Sigmoid colon (tissue), 7 donors: ENCODE results near the gene CD300E. TPM values are rescaled to one million over a fixed set of nuclear protein-coding genes. Genes with fewer than 3 reads are reported as not detected.

ENCODE experiments used
- DNase-seq: peaks from one replicate; pipeline ENCODE4 v3.0.0-alpha.2; 2019
- H3K27ac ChIP-seq, 4 donors: fragments of 200-600 bp; sonication (generic); one replicate each; pipeline ENCODE4 v1.5.1; 2016 to 2019; ENCODE audit warnings: mild to moderate bottlenecking in 1 of 4
- H3K27me3 ChIP-seq, 3 donors: fragments of 200-600 bp; sonication (generic); one replicate each; pipeline ENCODE4 v1.5.1; 2019; ENCODE audit warnings: mild to moderate bottlenecking in 1 of 3
- H3K36me3 ChIP-seq, 4 donors: fragments of 200-600 bp; sonication (generic); one replicate each; pipeline ENCODE4 v1.5.1; 2016 to 2019
- H3K4me1 ChIP-seq, 4 donors: fragments of 200-600 bp; sonication (generic); one replicate each; pipeline ENCODE4 v1.5.1; 2017 to 2019
- H3K4me3 ChIP-seq, 4 donors: fragments of 200-600 bp; sonication (generic); one replicate each; pipeline ENCODE4 v1.5.1; 2017 to 2019; ENCODE audit warnings: mild to moderate bottlenecking in 2 of 4, moderate library complexity in 1 of 4
- H3K9me3 ChIP-seq, 4 donors: fragments of 200-600 bp in 3 of 4; sonication (generic) in 3 of 4; one replicate each; pipeline versions ENCODE4 v1.5.1 to v1.6.1; 2013 to 2019
- CTCF ChIP-seq, 4 experiments: fragments of 450-650 bp in 3 of 4; fragments of 200-600 bp in 1 of 4; IDR thresholded peaks; one replicate each; pipeline ENCODE4 v1.5.1; 2016 to 2019; ENCODE audit warnings: antibody characterized with exemption in 4 of 4, mild to moderate bottlenecking in 3 of 4, moderate library complexity in 2 of 4
- EP300 ChIP-seq, 4 donors: sonication (generic); formaldehyde crosslinking; IDR thresholded peaks; one replicate each; pipeline ENCODE4 v1.6.1; 2017; ENCODE audit warnings: antibody characterized with exemption in 4 of 4
- POLR2A ChIP-seq, 2 donors: fragments of 450-650 bp; IDR thresholded peaks; one replicate each; pipeline ENCODE4 v1.6.1; 2016; ENCODE audit warnings: antibody characterized with exemption in 2 of 2, mild to moderate bottlenecking in 2 of 2, moderate library complexity in 2 of 2
- POLR2AphosphoS5 ChIP-seq, 4 donors: sonication (generic); formaldehyde crosslinking; IDR thresholded peaks; one replicate each; pipeline ENCODE4 v1.6.1; 2017; ENCODE audit warnings: antibody characterized with exemption in 4 of 4
- WGBS, 2 donors: extraction: QIAGEN DNeasy Blood & Tissue Kit; methylation state at CpG; one replicate each; pipeline ENCODE4 v1.1.7; 2013; 5-methylcytosine and 5-hydroxymethylcytosine counted together
- intact Hi-C: fragments of 100-400 bp; cut with DNase I; formaldehyde crosslinking; loops from one replicate; pipeline ENCODE4 v1.15.1; 2023
- polyA plus RNA-seq, 3 donors: library from polyadenylated mRNA; stranded (reverse); fragments of 200-250 nt; gene quantifications; one replicate each; pipeline ENCODE4 v1.2.3, GENCODE V29; 2013
- total RNA-seq, 4 donors: library from RNA; depleted of rRNA; stranded (reverse); fragments of >200 nt; gene quantifications; one replicate each; pipeline ENCODE4 v1.1.0, GENCODE V29; 2016
- donor health status: healthy with polysubstance abuse.
- donor health status: Bipolar disorder and iron deficiency.
- donor health status: healthy.

Gene CD300E
- total and polyA plus RNA-seq, 7 donors: under 0.01 to 2.4 (median 0.69) TPM; not detected in 1

- TF ChIP-seq CTCF (IDR thresholded peaks at IDR 0.05) (no peak), EP300 (IDR thresholded peaks at IDR 0.05) (no peak), POLR2AphosphoS5 (IDR thresholded peaks at IDR 0.05) (no peak), POLR2A (IDR thresholded peaks at IDR 0.05) (no peak)
- Histone ChIP-seq H3K4me3 (no peak overlapping the region), H3K9me3 (no peaks in the 10 kb centered on the region), H3K36me3 (no peaks in the 10 kb centered on the region), H3K27ac (no peak overlapping the region), H3K27me3 (no peaks in the 10 kb centered on the region), H3K4me1 (peaks cover 0 to 9% (median 3%) of the 10 kb centered on the region in 4 donors)
- no peak for DNase-seq
- intact Hi-C loops: no loop called here
- WGBS, 2 donors: 42 to 70% methylated on average over 14 of the region's 14 CpGs
Observed at GRCh38 chr17:74584292-74585060, 39.1 kb downstream of the CD300E start.

- H3K4me3 ChIP-seq: no peak overlapping the region
- H3K27me3 ChIP-seq: peaks cover 0 to 3% (median 0%) of the 10 kb centered on the region in 3 donors
- no peaks in the 10 kb centered on the region for H3K36me3 ChIP-seq
- H3K4me1 ChIP-seq: peaks cover 0 to 9% (median 3%) of the 10 kb centered on the region in 4 donors
- H3K9me3 ChIP-seq: no peaks in the 10 kb centered on the region
- WGBS, 2 donors: 79 to 84% methylated on average over 10 of the region's 10 CpGs
- no peak for TF ChIP-seq EP300 (IDR thresholded peaks at IDR 0.05)
- no peak for TF ChIP-seq POLR2A (IDR thresholded peaks at IDR 0.05)
- no peak for TF ChIP-seq POLR2AphosphoS5 (IDR thresholded peaks at IDR 0.05)
- TF ChIP-seq CTCF (IDR thresholded peaks at IDR 0.05): no peak
- intact Hi-C loops: no loop called here
- no peak for DNase-seq
- H3K27ac ChIP-seq: no peak overlapping the region
Observed at GRCh38 chr17:74582633-74583032, 40.9 kb downstream of the CD300E start.

GRCh38 chr17:74579900-74580299 is 43.6 kb downstream of the CD300E start:
- Histone ChIP-seq H3K4me3 (no peak overlapping the region), H3K9me3 (no peaks in the 10 kb centered on the region), H3K27ac (no peak overlapping the region), H3K4me1 (no peaks in the 10 kb centered on the region), H3K36me3 (no peaks in the 10 kb centered on the region), H3K27me3 (peaks cover 0 to 3% (median 0%) of the 10 kb centered on the region in 3 donors)
- TF ChIP-seq EP300 (IDR thresholded peaks at IDR 0.05) (no peak), POLR2AphosphoS5 (IDR thresholded peaks at IDR 0.05) (no peak), POLR2A (IDR thresholded peaks at IDR 0.05) (no peak), CTCF (IDR thresholded peaks at IDR 0.05) (no peak)
- intact Hi-C loops: no loop called here
- DNase-seq: no peak
- 59 to 77% methylated on average over 7 of the region's 7 CpGs for WGBS, 2 donors

GRCh38 chr17:74578979-74579378 is 44.6 kb downstream of the CD300E start:
- H3K27me3 ChIP-seq: peaks cover 0 to 3% (median 0%) of the 10 kb centered on the region in 3 donors
- no peaks in the 10 kb centered on the region for H3K9me3 ChIP-seq
- WGBS, 2 donors: 80 to 89% methylated on average over 9 of the region's 9 CpGs
- no peaks in the 10 kb centered on the region for H3K4me1 ChIP-seq
- intact Hi-C loops: no loop called here
- no peak overlapping the region for H3K27ac ChIP-seq
- no peak overlapping the region for H3K4me3 ChIP-seq
- TF ChIP-seq EP300 (IDR thresholded peaks at IDR 0.05) (no peak), POLR2AphosphoS5 (IDR thresholded peaks at IDR 0.05) (no peak), POLR2A (IDR thresholded peaks at IDR 0.05) (no peak), CTCF (IDR thresholded peaks at IDR 0.05) (no peak)
- no peak for DNase-seq
- H3K36me3 ChIP-seq: no peaks in the 10 kb centered on the region
